Endothelial cell (in vitro differentiated cells): ENCODE measurements around the gene CDHR2. TPM values are rescaled to one million over a fixed set of nuclear protein-coding genes. Genes with fewer than 3 reads are reported as not detected.
"Not testable (repeated sequence)": the region's sequence is repeated elsewhere in the genome, so short reads cannot be mapped to it uniquely, and the experiment has no call there.

Experiments used
- DNase-seq: peaks from one replicate; pipeline ENCODE4 v3.0.0; 2021; ENCODE audit warnings: low spot score
- H3K27ac Mint-ChIP-seq: one replicate; pipeline ENCODE4 v1.8.0; 2021; ENCODE audit warnings: mixed read lengths, inconsistent platforms; ENCODE audit not compliant: unreplicated experiment
- H3K27me3 Mint-ChIP-seq: one replicate; pipeline ENCODE4 v1.8.0; 2021; ENCODE audit warnings: mild to moderate bottlenecking, moderate library complexity, mixed read lengths, inconsistent platforms; ENCODE audit not compliant: unreplicated experiment
- H3K36me3 Mint-ChIP-seq: one replicate; pipeline ENCODE4 v1.8.0; 2021; ENCODE audit warnings: mild to moderate bottlenecking, low read depth, mixed read lengths, inconsistent platforms; ENCODE audit not compliant: unreplicated experiment
- H3K4me1 Mint-ChIP-seq: one replicate; pipeline ENCODE4 v1.8.0; 2021; ENCODE audit warnings: mild to moderate bottlenecking, mixed read lengths, inconsistent platforms; ENCODE audit not compliant: unreplicated experiment
- H3K4me3 Mint-ChIP-seq: one replicate; pipeline ENCODE4 v1.8.0; 2021; ENCODE audit warnings: mild to moderate bottlenecking, mixed read lengths, inconsistent platforms; ENCODE audit not compliant: unreplicated experiment
- H3K9me3 Mint-ChIP-seq: one replicate; pipeline ENCODE4 v1.8.0; 2021; ENCODE audit warnings: mixed read lengths, inconsistent platforms; ENCODE audit not compliant: unreplicated experiment
- total RNA-seq: library from RNA; stranded (reverse); fragmentation: NEBNext Ultra II Directional; extraction: Animal tissue kit (Norgen Biotek cat#: 25700); gene quantifications from one replicate; pipeline ENCODE4 v1.2.1, GENCODE V29; 2021; ENCODE audit not compliant: unreplicated experiment
- TF ChIP-seq, protein P1 (sequence below): fragments of 200-600 bp; sonication (generic); IDR thresholded peaks from one replicate; pipeline ENCODE4 v1.5.0; 2021; ENCODE audit warnings: antibody characterized with exemption; ENCODE audit not compliant: unreplicated experiment

The CDHR2 gene
- total RNA-seq, 1 donor from 2014 or later, result 0.85 TPM

DNA sequence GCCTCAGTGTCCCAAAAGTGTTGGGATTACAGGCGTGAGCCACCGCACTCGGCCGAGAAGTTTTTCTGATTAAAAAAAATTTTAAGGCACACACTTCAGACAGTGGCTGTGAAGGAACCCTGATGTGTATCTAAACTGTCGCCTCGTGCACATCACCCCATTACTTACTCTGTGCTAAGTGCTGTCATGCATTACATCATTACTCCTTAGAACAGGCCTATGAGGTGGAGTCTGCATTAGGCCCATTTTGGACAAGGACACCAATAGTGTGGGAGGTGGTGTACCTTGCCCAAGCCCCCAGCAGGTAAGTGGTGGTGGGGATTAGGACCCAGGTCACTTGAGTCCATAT lies 3.8 kb upstream of the CDHR2 start:
- Mint-ChIP-seq H3K4me3 (no peak overlapping the region), H3K36me3 (no peaks in the 10 kb centered on the region), H3K4me1 (peaks cover 21% of the 10 kb centered on the region), H3K9me3 (no peaks in the 10 kb centered on the region), H3K27ac (no peak overlapping the region), H3K27me3 (peaks cover 15% of the 10 kb centered on the region)
- no peak for DNase-seq
- TF ChIP-seq, protein P1, sequence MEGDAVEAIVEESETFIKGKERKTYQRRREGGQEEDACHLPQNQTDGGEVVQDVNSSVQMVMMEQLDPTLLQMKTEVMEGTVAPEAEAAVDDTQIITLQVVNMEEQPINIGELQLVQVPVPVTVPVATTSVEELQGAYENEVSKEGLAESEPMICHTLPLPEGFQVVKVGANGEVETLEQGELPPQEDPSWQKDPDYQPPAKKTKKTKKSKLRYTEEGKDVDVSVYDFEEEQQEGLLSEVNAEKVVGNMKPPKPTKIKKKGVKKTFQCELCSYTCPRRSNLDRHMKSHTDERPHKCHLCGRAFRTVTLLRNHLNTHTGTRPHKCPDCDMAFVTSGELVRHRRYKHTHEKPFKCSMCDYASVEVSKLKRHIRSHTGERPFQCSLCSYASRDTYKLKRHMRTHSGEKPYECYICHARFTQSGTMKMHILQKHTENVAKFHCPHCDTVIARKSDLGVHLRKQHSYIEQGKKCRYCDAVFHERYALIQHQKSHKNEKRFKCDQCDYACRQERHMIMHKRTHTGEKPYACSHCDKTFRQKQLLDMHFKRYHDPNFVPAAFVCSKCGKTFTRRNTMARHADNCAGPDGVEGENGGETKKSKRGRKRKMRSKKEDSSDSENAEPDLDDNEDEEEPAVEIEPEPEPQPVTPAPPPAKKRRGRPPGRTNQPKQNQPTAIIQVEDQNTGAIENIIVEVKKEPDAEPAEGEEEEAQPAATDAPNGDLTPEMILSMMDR, result no peak

DNA sequence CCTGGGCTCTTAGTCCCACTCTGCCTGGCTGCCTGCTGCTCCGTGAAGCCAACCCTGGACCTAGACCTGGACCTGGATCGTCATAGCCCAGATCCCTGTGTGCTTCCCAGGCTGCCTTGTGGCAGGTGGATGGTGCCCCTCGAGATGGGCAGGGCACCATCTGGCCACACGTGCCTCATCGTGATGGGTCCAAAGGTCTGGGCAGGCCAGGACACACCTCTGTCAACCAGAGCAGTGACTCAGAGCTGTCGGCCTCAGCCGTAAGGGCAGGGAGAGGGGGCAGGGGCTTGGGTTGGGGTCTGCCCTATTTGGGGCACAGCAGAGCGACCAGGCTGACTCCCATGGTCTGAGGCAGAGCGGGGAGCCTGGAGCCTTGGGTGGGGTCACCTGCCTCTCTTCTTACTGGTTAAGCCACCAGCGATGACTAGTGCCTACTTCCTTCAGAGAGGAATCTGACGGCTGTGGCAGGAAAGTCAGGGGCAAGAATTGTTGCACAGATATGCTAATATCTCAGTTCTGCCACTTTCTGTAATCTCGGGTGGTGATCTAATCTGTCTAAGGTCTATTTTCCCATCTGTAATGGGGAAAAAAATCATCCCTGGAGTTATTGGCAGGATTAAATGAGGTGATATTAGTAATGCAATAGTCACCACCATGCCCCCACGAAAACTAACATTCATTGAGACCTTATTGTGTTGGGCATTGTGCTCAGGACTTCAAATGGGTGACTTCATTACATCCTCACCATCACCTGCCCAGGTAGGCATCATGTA lies 3.2 kb upstream of the CDHR2 start:
- Mint-ChIP-seq H3K27ac (no peak overlapping the region), H3K36me3 (no peaks in the 10 kb centered on the region), H3K27me3 (peaks cover 14% of the 10 kb centered on the region), H3K4me3 (no peak overlapping the region), H3K4me1 (peaks cover 15% of the 10 kb centered on the region), H3K9me3 (no peaks in the 10 kb centered on the region)
- DNase-seq, result no peak
- TF ChIP-seq, protein P1, result no peak

DNA sequence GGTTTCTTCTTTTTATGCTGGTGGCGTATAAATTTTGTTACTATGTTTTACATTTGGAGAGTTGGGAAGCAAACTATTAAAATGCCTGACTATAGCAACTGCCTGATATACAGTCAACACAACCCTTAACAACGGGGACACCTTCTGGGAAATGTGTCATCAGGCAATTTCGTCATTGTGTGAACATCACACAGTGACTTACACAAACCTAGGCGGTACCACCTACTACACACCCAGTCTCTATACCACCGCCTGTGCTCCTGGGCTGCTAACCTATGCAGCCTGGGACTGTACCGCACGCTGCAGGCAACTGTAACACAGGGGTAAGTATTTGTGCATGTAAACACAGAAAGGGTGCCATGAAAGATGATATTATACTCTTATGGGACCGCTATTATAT lies 1.3 kb upstream of the CDHR2 start:
- Mint-ChIP-seq H3K27me3 (peaks cover 10% of the 10 kb centered on the region), H3K4me1 (no peaks in the 10 kb centered on the region), H3K27ac (no peak overlapping the region), H3K9me3 (no peaks in the 10 kb centered on the region), H3K4me3 (no peak overlapping the region), H3K36me3 (no peaks in the 10 kb centered on the region)
- no peak for DNase-seq
- TF ChIP-seq, protein P1, result no peak

DNA sequence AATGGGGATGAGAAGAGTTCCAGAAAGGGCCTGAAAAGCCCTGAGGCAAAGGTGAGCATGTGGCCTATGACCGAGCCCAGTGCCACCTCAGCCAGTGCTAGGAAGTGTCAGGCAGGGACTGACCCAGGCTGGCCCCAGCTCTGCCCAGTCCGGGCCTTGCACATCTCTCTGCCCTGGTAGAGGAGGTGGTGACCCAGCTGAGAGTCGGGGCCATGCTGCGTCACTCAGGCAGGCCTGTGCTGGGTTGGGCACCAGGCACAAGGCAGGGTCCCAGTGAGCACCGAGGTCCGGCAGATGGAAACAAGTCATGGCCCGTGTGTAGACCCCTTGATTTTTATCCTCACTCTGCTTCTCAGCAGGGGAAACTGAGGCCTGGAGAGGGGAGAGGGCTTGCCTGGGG lies 729 bp downstream of the CDHR2 start:
- peaks cover 7% of the 10 kb centered on the region for H3K27me3 Mint-ChIP-seq
- no peaks in the 10 kb centered on the region for H3K36me3 Mint-ChIP-seq
- H3K9me3 Mint-ChIP-seq, result no peaks in the 10 kb centered on the region
- no peak overlapping the region for H3K4me3 Mint-ChIP-seq
- DNase-seq, result no peak
- TF ChIP-seq, protein P1, result no peak
- no peaks in the 10 kb centered on the region for H3K4me1 Mint-ChIP-seq
- no peak overlapping the region for H3K27ac Mint-ChIP-seq

DNA sequence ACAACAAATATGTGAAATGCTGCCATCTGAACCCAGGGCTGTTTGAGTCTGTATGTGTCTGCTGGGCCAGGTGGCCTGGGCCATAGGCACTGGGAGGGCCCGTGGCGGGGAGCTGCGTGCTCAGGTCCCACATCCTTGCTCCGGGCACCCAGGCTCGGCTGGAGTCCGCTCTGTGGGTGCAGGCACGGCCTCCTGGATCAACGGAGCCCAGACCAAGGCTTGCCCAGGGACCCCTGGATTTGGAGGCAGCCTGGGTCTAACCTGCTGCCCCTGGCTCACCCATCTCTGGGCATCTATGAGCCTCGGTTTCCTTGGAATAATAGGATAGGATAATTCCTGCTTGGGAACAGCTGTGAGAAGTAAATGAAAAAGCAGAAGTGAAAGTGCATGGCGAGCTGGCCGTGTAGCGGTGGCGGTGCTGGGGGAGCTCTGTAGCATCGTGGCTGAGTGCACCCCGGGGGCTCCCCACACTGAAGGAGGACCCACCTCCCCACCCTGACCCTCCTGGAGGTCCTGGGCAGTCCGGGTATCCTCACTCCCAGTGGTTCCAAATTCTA lies 1.2 kb downstream of the CDHR2 start:
- Mint-ChIP-seq H3K27ac (no peak overlapping the region), H3K27me3 (peaks cover 7% of the 10 kb centered on the region)

DNA sequence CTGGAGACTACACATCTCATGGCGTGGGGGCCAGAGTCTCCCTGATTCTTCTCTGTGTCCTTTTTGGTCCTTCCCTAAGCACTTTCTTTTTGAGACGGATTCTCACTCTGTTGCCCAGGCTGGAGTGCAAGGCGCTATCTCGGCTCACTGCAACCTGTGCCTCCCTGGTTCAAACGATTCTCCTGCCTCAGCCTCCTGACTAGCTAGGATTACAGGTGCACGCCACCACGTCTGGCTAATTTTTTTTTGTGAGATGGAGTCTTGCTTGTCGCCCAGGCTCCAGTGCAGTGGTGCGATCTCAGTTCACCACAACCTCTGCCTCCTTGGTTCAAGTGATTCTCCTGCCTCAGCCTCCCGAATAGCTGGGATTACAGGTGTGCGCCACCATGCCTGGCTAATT lies 1.8 kb downstream of the CDHR2 start:
- not testable (repeated sequence) for H3K27me3 Mint-ChIP-seq, DNase-seq, H3K27ac Mint-ChIP-seq, H3K9me3 Mint-ChIP-seq, H3K4me1 Mint-ChIP-seq, H3K36me3 Mint-ChIP-seq, H3K4me3 Mint-ChIP-seq

More for the DNA sequence above, 1.2 kb downstream of the CDHR2 start:
- H3K36me3 Mint-ChIP-seq, result no peaks in the 10 kb centered on the region
- no peaks in the 10 kb centered on the region for H3K9me3 Mint-ChIP-seq
- H3K4me3 Mint-ChIP-seq, result no peak overlapping the region
- DNase-seq, result no peak
- H3K4me1 Mint-ChIP-seq, result no peaks in the 10 kb centered on the region
- TF ChIP-seq, protein P1, result no peak
